Neural cell (in vitro differentiated cells): ENCODE data around the gene POLR3E.

Experiments used
- EP300 ChIP-seq: fragments of 450-650 bp; conservative IDR thresholded peaks from 2 replicates; pipeline ENCODE4 v1.6.1; 2014; ENCODE audit warnings: antibody characterized with exemption, mild to moderate bottlenecking, moderate library complexity; ENCODE audit not compliant: poor library complexity, severe bottlenecking
- EZH2 ChIP-seq: fragments of 200-600, 300-800 bp; shearing (Covaris generic), sonication (generic); IDR thresholded peaks from 2 replicates; pipeline ENCODE4 v1.6.1; 2014; ENCODE audit warnings: antibody characterized with exemption, low read length, borderline replicate concordance, mild to moderate bottlenecking; ENCODE audit not compliant: insufficient read depth, poor library complexity, severe bottlenecking
- MXI1 ChIP-seq: fragments of 450-650 bp; conservative IDR thresholded peaks from 2 replicates; pipeline ENCODE4 v1.6.1; 2014; ENCODE audit warnings: antibody characterized with exemption, mild to moderate bottlenecking; ENCODE audit not compliant: poor library complexity, severe bottlenecking
- POLR2AphosphoS5 ChIP-seq: IDR thresholded peaks from 2 replicates; pipeline ENCODE4 v1.6.1; 2012
- RAD21 ChIP-seq: fragments of 450-650 bp; conservative IDR thresholded peaks from 2 replicates; pipeline ENCODE4 v1.6.1; 2014; ENCODE audit warnings: antibody characterized with exemption, mild to moderate bottlenecking, moderate library complexity
- SMC3 ChIP-seq: fragments of 450-650 bp; conservative IDR thresholded peaks from 2 replicates; pipeline ENCODE4 v1.6.1; 2014; ENCODE audit warnings: antibody characterized with exemption, mild to moderate bottlenecking, moderate library complexity; ENCODE audit not compliant: poor library complexity
- TAF1 ChIP-seq: IDR thresholded peaks from 2 replicates; pipeline ENCODE4 v1.6.1; 2012; ENCODE audit warnings: low read depth
- TF ChIP-seq, protein P1 (sequence below): fragments of 450-650 bp; IDR thresholded peaks from 2 replicates; pipeline ENCODE4 v1.5.1; 2014; ENCODE audit warnings: antibody characterized with exemption, mild to moderate bottlenecking, moderate library complexity; ENCODE audit not compliant: poor library complexity, severe bottlenecking
- TF ChIP-seq, protein P2 (sequence below): IDR thresholded peaks from 2 replicates; pipeline ENCODE4 v1.6.1; 2012; ENCODE audit warnings: borderline replicate concordance

DNA sequence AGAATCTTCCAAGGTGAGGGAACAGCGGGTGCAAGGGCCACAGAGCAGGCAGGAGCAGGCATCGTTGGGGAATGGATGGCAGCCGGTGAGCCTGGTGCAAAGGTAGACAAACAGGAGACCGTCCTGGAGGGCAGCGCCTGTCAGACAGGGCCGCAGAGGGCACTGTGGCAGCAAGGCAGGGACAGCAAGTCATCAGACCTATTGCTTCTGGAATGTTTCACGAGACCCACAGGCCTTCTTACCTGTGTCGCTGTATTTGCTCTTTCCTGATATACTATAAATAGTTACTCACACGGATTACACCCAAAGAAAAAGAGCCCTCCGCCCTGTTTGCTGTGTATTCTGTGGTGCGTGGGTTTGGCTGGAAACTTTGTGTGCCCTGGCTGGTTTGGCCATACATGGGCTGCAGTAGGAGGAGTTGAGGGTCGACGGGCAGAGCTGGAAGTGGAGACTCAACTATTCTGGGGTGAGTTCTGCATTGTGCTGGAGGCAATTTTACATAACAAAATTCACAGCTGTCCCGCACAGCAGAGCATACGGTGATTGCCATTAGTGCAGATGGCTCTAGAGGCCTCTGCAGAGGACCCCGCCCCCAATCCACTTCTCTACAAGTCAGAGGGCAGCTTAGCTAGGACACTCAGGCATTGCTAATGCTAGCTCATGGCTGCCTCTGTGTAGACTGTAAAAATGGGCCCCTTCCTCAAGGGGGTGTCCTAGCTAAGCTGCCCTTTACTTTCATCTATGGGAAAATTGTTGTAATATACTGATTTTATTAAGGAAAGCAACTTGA, 18.6 kb upstream of the POLR3E start:
- TF ChIP-seq, protein P1, sequence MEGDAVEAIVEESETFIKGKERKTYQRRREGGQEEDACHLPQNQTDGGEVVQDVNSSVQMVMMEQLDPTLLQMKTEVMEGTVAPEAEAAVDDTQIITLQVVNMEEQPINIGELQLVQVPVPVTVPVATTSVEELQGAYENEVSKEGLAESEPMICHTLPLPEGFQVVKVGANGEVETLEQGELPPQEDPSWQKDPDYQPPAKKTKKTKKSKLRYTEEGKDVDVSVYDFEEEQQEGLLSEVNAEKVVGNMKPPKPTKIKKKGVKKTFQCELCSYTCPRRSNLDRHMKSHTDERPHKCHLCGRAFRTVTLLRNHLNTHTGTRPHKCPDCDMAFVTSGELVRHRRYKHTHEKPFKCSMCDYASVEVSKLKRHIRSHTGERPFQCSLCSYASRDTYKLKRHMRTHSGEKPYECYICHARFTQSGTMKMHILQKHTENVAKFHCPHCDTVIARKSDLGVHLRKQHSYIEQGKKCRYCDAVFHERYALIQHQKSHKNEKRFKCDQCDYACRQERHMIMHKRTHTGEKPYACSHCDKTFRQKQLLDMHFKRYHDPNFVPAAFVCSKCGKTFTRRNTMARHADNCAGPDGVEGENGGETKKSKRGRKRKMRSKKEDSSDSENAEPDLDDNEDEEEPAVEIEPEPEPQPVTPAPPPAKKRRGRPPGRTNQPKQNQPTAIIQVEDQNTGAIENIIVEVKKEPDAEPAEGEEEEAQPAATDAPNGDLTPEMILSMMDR, result no peak
- TF ChIP-seq EP300 (no peak), EZH2 (no peak), SMC3 (no peak), RAD21 (no peak), POLR2AphosphoS5 (no peak), MXI1 (no peak), TAF1 (no peak)
- TF ChIP-seq, protein P2, sequence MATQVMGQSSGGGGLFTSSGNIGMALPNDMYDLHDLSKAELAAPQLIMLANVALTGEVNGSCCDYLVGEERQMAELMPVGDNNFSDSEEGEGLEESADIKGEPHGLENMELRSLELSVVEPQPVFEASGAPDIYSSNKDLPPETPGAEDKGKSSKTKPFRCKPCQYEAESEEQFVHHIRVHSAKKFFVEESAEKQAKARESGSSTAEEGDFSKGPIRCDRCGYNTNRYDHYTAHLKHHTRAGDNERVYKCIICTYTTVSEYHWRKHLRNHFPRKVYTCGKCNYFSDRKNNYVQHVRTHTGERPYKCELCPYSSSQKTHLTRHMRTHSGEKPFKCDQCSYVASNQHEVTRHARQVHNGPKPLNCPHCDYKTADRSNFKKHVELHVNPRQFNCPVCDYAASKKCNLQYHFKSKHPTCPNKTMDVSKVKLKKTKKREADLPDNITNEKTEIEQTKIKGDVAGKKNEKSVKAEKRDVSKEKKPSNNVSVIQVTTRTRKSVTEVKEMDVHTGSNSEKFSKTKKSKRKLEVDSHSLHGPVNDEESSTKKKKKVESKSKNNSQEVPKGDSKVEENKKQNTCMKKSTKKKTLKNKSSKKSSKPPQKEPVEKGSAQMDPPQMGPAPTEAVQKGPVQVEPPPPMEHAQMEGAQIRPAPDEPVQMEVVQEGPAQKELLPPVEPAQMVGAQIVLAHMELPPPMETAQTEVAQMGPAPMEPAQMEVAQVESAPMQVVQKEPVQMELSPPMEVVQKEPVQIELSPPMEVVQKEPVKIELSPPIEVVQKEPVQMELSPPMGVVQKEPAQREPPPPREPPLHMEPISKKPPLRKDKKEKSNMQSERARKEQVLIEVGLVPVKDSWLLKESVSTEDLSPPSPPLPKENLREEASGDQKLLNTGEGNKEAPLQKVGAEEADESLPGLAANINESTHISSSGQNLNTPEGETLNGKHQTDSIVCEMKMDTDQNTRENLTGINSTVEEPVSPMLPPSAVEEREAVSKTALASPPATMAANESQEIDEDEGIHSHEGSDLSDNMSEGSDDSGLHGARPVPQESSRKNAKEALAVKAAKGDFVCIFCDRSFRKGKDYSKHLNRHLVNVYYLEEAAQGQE, result no peak
